Liver (tissue), 9 donors: Measurements from ENCODE around the gene TP53. TPM values are rescaled to one million over a fixed set of nuclear protein-coding genes. Genes with fewer than 3 reads are reported as not detected.

Experiments used
- DNase-seq: peaks from one replicate; pipeline ENCODE4 v3.0.0-alpha.2; 2017; ENCODE audit warnings: low spot score
- H3K27ac ChIP-seq, 2 donors: one replicate each; pipeline ENCODE4 v1.7.0; 2013; ENCODE audit warnings: inconsistent platforms in 2 of 2, low read length in 2 of 2, control low read depth in 1 of 2, low read depth in 1 of 2, mild to moderate bottlenecking in 1 of 2
- H3K27me3 ChIP-seq, 4 donors: one replicate each; pipeline versions ENCODE4 v1.6.1 to v1.7.0; 2013; ENCODE audit warnings: low read length in 3 of 4, inconsistent platforms in 1 of 4, mild to moderate bottlenecking in 1 of 4, moderate library complexity in 1 of 4; ENCODE audit not compliant: control insufficient read depth in 4 of 4, insufficient read depth in 4 of 4
- H3K36me3 ChIP-seq, 4 donors: one replicate each; pipeline versions ENCODE4 v1.6.1 to v1.7.0; 2013; ENCODE audit warnings: low read length in 3 of 4, mild to moderate bottlenecking in 3 of 4, low read depth in 1 of 4, moderate library complexity in 1 of 4; ENCODE audit not compliant: control insufficient read depth in 4 of 4, insufficient read depth in 3 of 4
- H3K4me1 ChIP-seq, 4 donors: one replicate each; pipeline versions ENCODE4 v1.6.1 to v1.7.0; 2013; ENCODE audit warnings: low read length in 3 of 4, mild to moderate bottlenecking in 3 of 4, moderate library complexity in 1 of 4; ENCODE audit not compliant: control insufficient read depth in 4 of 4, insufficient read depth in 4 of 4
- H3K4me3 ChIP-seq, 3 donors: one replicate each; pipeline versions ENCODE4 v1.6.1 to v1.7.0; 2013; ENCODE audit warnings: low read length in 3 of 3, control low read depth in 1 of 3, low read depth in 1 of 3, mild to moderate bottlenecking in 1 of 3
- H3K9ac ChIP-seq, 2 donors: one replicate each; pipeline ENCODE4 v1.7.0; 2013; ENCODE audit warnings: low read length in 2 of 2, mild to moderate bottlenecking in 2 of 2, moderate library complexity in 2 of 2, control low read depth in 1 of 2, low read depth in 1 of 2
- H3K9me3 ChIP-seq, 4 donors: one replicate each; pipeline versions ENCODE4 v1.6.1 to v1.7.0; 2013; ENCODE audit warnings: low read length in 3 of 4; ENCODE audit not compliant: control insufficient read depth in 4 of 4
- EGR1 ChIP-seq, 2 donors: IDR thresholded peaks; 2 replicates each; pipeline ENCODE4 v1.6.1; 2016 to 2018; ENCODE audit warnings: antibody characterized with exemption in 2 of 2, low read depth in 2 of 2
- FOXA1 ChIP-seq: IDR thresholded peaks from 2 replicates; pipeline ENCODE4 v1.6.1; 2016; ENCODE audit warnings: antibody characterized with exemption
- HNF4A ChIP-seq, 2 donors: conservative IDR thresholded peaks; 2 replicates each; pipeline ENCODE4 v1.6.1; 2016; ENCODE audit warnings: antibody characterized with exemption in 2 of 2, mild to moderate bottlenecking in 2 of 2
- HNF4G ChIP-seq: IDR thresholded peaks from 2 replicates; pipeline ENCODE4 v1.6.1; 2016; ENCODE audit warnings: antibody characterized with exemption
- NR2F2 ChIP-seq: IDR thresholded peaks from 2 replicates; pipeline ENCODE4 v1.6.1; 2016; ENCODE audit warnings: antibody characterized with exemption
- RAD21 ChIP-seq, 2 donors: IDR thresholded peaks; 2 replicates each; pipeline ENCODE4 v1.6.1; 2016; ENCODE audit warnings: antibody characterized with exemption in 2 of 2, mild to moderate bottlenecking in 2 of 2
- REST ChIP-seq: IDR thresholded peaks from 2 replicates; pipeline ENCODE4 v1.6.1; 2016; ENCODE audit warnings: antibody characterized with exemption, mild to moderate bottlenecking
- RXRA ChIP-seq, 2 donors: IDR thresholded peaks; 2 replicates each; pipeline ENCODE4 v1.6.1; 2017 to 2018; ENCODE audit warnings: antibody characterized with exemption in 2 of 2, mild to moderate bottlenecking in 1 of 2
- SP1 ChIP-seq: IDR thresholded peaks from 2 replicates; pipeline ENCODE4 v1.6.1; 2018; ENCODE audit warnings: antibody characterized with exemption, mild to moderate bottlenecking
- TAF1 ChIP-seq: conservative IDR thresholded peaks from 2 replicates; pipeline ENCODE4 v1.6.1; 2016; ENCODE audit warnings: antibody characterized with exemption, mild to moderate bottlenecking
- ZBTB33 ChIP-seq: IDR thresholded peaks from 2 replicates; pipeline ENCODE4 v1.6.1; 2016; ENCODE audit warnings: antibody characterized with exemption
- WGBS: extraction: QIAGEN DNeasy Blood & Tissue Kit; methylation state at CpG from one replicate; pipeline ENCODE4 v1.1.7; 2013; 5-methylcytosine and 5-hydroxymethylcytosine counted together
- polyA plus RNA-seq, 2 donors: library from polyadenylated mRNA; stranded (reverse) in 1 of 2; unstranded in 1 of 2; fragments of 200-250 nt in 1 of 2; fragments of >200 nt in 1 of 2; fragmentation: Nextera tagmentation in 1 of 2; extraction: Ambion mirVana in 1 of 2; gene quantifications; one replicate each; pipeline versions ENCODE4 v1.2.1 to v1.2.3, GENCODE V29; 2013 to 2015
- total RNA-seq, 2 donors: library from RNA; depleted of rRNA; stranded (reverse); fragments of >200 nt; gene quantifications; one replicate each; pipeline ENCODE4 v1.2.3, GENCODE V29; 2014
- TF ChIP-seq, protein P1 (sequence below): IDR thresholded peaks from 2 replicates; pipeline ENCODE4 v1.6.1; 2016; ENCODE audit warnings: antibody characterized with exemption
- donor health status: healthy.
- donor health status: healthy.
- donor health status: healthy.
- donor health status: healthy.
- donor health status: healthy.

TP53 gene
- total and polyA plus RNA-seq, 4 donors: 8.3 to 18.4 (median 12.6) TPM

GRCh38 chr17:7668482-7668881 lies 18.8 kb downstream of the TP53 start:
- Histone ChIP-seq H3K9me3 (peaks cover under 1 to 4% (median 3%) of the 10 kb centered on the region in 4 donors), H3K9ac (no peak overlapping the region), H3K27me3 (no peaks in the 10 kb centered on the region), H3K36me3 (peaks cover 12 to 51% (median 27%) of the 10 kb centered on the region in 4 donors), H3K4me3 (no peak overlapping the region), H3K27ac (no peak overlapping the region), H3K4me1 (no peaks in the 10 kb centered on the region)
- no peak for TF ChIP-seq HNF4G
- TF ChIP-seq RXRA (IDR thresholded peaks at IDR 0.05): no peak
- TF ChIP-seq TAF1: no peak
- TF ChIP-seq NR2F2: no peak
- no peak for TF ChIP-seq HNF4A (conservative IDR thresholded peaks at IDR 0.05)
- TF ChIP-seq SP1: no peak
- TF ChIP-seq, protein P1, sequence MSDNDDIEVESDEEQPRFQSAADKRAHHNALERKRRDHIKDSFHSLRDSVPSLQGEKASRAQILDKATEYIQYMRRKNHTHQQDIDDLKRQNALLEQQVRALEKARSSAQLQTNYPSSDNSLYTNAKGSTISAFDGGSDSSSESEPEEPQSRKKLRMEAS: no peak
- DNase-seq: no peak
- 97% methylated on average over 7 of the region's 7 CpGs for WGBS

DNA sequence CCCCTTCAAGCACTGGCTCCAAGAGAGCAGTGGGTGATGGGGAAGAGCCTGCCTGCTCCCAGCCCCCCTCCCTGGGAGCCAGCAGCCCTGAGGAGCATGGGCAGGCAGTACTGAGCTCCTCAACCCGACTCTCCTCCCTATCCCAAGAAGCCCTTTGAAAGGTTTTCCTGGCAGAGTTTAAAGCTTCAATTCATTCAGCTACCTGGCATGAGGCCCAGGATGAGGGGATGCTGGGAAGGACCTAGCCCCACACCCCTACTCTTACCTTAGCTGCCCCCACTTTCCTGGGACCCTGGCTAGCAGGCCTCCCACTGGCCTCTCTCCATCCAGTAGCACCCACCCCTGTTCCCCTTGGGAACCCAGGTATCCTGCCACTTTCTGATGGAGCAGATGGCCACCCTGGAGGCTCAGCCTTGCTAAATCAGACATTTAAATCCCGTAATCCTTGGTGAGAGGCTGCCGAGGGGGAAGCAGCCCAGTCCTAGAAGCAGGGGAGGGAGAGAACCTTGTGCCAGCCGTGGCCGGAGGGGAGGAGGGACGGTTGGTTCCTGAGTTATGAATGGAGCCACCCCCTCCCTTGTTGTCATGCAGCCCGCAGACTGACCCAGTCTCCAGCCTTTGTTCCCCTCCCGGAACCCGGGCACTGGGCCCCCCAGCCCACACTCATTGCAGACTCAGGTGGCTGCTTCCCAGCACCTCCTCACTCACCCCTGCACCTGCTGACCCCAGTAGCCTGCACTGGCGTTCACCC lies 19.5 kb downstream of the TP53 start:
- Histone ChIP-seq H3K27ac (no peak overlapping the region), H3K27me3 (no peaks in the 10 kb centered on the region), H3K9me3 (no peaks in the 10 kb centered on the region), H3K4me1 (no peaks in the 10 kb centered on the region), H3K36me3 (peaks cover 10 to 46% (median 22%) of the 10 kb centered on the region in 4 donors), H3K4me3 (no peak overlapping the region), H3K9ac (no peak overlapping the region)
- no peak for DNase-seq
- TF ChIP-seq TAF1 (no peak), FOXA1 (no peak), ZBTB33 (no peak), NR2F2 (no peak), EGR1 (IDR thresholded peaks at IDR 0.05; ENCODE audit: low read depth in 2 of 2) (no peak), SP1 (no peak), REST (no peak), RAD21 (IDR thresholded peaks at IDR 0.05) (no peak)
- 91% methylated on average over 10 of the region's 10 CpGs for WGBS
